ENCODE results near the gene COL4A5. TPM values are rescaled to one million over a fixed set of nuclear protein-coding genes. Genes with fewer than 3 reads are reported as not detected.

COL4A5 gene
- total and polyA plus RNA-seq, 8 donors: 15.5 to 203 (median 166) TPM

- ATAC-seq (no peak), DNase-seq (no peak)
- no peaks in the 10 kb centered on the region for H3K4me1 ChIP-seq
- H3K27me3 ChIP-seq: no peaks in the 10 kb centered on the region
- no peak overlapping the region for H3K27ac ChIP-seq
- intact Hi-C loops (cut with DNase I): no loop called here
- no peak overlapping the region for H3K4me3 ChIP-seq
- no peaks in the 10 kb centered on the region for H3K36me3 ChIP-seq
- H3K9me3 ChIP-seq: no peaks in the 10 kb centered on the region
- TF ChIP-seq CTCF (IDR thresholded peaks at IDR 0.05): no peak
Observed at GRCh38 chrX:108417257-108417656, 22.4 kb upstream of the COL4A5 start.

- H3K27ac ChIP-seq: no peak overlapping the region
- no peak overlapping the region for H3K4me3 ChIP-seq
- ATAC-seq: no peak
- no peaks in the 10 kb centered on the region for H3K4me1 ChIP-seq
- no peak for TF ChIP-seq CTCF (IDR thresholded peaks at IDR 0.05)
- H3K27me3 ChIP-seq: no peaks in the 10 kb centered on the region
- intact Hi-C loops (cut with DNase I): no loop called here
- no peaks in the 10 kb centered on the region for H3K9me3 ChIP-seq
- DNase-seq: no peak
- no peaks in the 10 kb centered on the region for H3K36me3 ChIP-seq
Observed at GRCh38 chrX:108419401-108419800, 20.2 kb upstream of the COL4A5 start.

GRCh38 chrX:108420481-108420880 lies 19.2 kb upstream of the COL4A5 start:
- no peaks in the 10 kb centered on the region for H3K9me3 ChIP-seq
- no peak for DNase-seq
- H3K4me1 ChIP-seq: no peaks in the 10 kb centered on the region
- no peaks in the 10 kb centered on the region for H3K27me3 ChIP-seq
- intact Hi-C loops (cut with DNase I): no loop called here
- TF ChIP-seq CTCF (IDR thresholded peaks at IDR 0.05): no peak
- no peak overlapping the region for H3K27ac ChIP-seq
- ATAC-seq: no peak
- H3K4me3 ChIP-seq: no peak overlapping the region
- no peaks in the 10 kb centered on the region for H3K36me3 ChIP-seq

- DNase-seq: no peak
- no peak overlapping the region for H3K27ac ChIP-seq
- intact Hi-C loops (cut with DNase I): no loop called here
- no peak overlapping the region for H3K4me3 ChIP-seq
- no peak for TF ChIP-seq CTCF (IDR thresholded peaks at IDR 0.05)
- H3K4me1 ChIP-seq: no peaks in the 10 kb centered on the region
- H3K9me3 ChIP-seq: no peaks in the 10 kb centered on the region
- ATAC-seq: no peak
- no peaks in the 10 kb centered on the region for H3K36me3 ChIP-seq
- peaks cover 0 to 6% of the 10 kb centered on the region in 2 donors for H3K27me3 ChIP-seq
Observed at GRCh38 chrX:108426262-108426661, 13.4 kb upstream of the COL4A5 start.

GRCh38 chrX:108435261-108435660 lies 4.4 kb upstream of the COL4A5 start:
- Histone ChIP-seq H3K27me3 (peaks cover 14 to 19% of the 10 kb centered on the region in 2 donors), H3K4me3 (no peak overlapping the region), H3K4me1 (no peaks in the 10 kb centered on the region), H3K9me3 (no peaks in the 10 kb centered on the region), H3K36me3 (no peaks in the 10 kb centered on the region), H3K27ac (no peak overlapping the region)
- DNase-seq (no peak), ATAC-seq (no peak)
- intact Hi-C loops (cut with DNase I): no loop called here
- no peak for TF ChIP-seq CTCF (IDR thresholded peaks at IDR 0.05)
